Adrenal gland (tissue), 12 donors: ENCODE results near the gene YPEL5. TPM values are rescaled to one million over a fixed set of nuclear protein-coding genes. Genes with fewer than 3 reads are reported as not detected.

Source experiments
- DNase-seq, 7 donors: peaks; one replicate each; pipeline ENCODE4 v3.0.0-alpha.2; 2019 to 2020
- H3K27ac ChIP-seq, 5 donors: fragments of 200-600 bp; sonication (generic) in 4 of 5; 1 replicate in 3 of 5; 2 replicates in 2 of 5; pipeline versions ENCODE4 v1.5.1 to v1.8.0; 2016 to 2020; ENCODE audit warnings: mild to moderate bottlenecking in 1 of 5
- H3K27me3 ChIP-seq: fragments of 200-600 bp; 2 replicates; pipeline ENCODE4 v1.8.0; 2021
- H3K36me3 ChIP-seq, 2 donors: fragments of 200-600 bp; replicated peaks in 1 of 2; 1 replicate in 1 of 2; 2 replicates in 1 of 2; pipeline versions ENCODE4 v1.5.1 to v1.8.0; 2018 to 2022
- H3K4me1 ChIP-seq, 2 donors: fragments of 200-600 bp; replicated peaks in 1 of 2; 1 replicate in 1 of 2; 2 replicates in 1 of 2; pipeline versions ENCODE4 v1.5.1 to v1.8.0; 2018 to 2021
- H3K4me3 ChIP-seq, 4 donors: fragments of 200-600 bp; sonication (generic) in 3 of 4; one replicate each; pipeline ENCODE4 v1.5.1; 2016 to 2018
- H3K9me3 ChIP-seq, 3 donors: fragments of 200-600 bp; sonication (generic) in 1 of 3; replicated peaks in 1 of 3; 1 replicate in 2 of 3; 2 replicates in 1 of 3; pipeline versions ENCODE4 v1.5.1 to v1.8.0; 2016 to 2021
- CTCF ChIP-seq, 6 experiments: fragments of 450-650 bp in 4 of 6; fragments of 200-600 bp in 2 of 6; sonication (generic) in 1 of 6; IDR thresholded peaks; 1 replicate in 5 of 6; 2 replicates in 1 of 6; pipeline versions ENCODE4 v1.5.1 to v1.8.0; 2016 to 2021; ENCODE audit warnings: antibody characterized with exemption in 6 of 6, mild to moderate bottlenecking in 2 of 6, moderate library complexity in 1 of 6
- POLR2A ChIP-seq, 2 donors: fragments of 450-650 bp; IDR thresholded peaks; one replicate each; pipeline ENCODE4 v1.6.1; 2017; ENCODE audit warnings: antibody characterized with exemption in 2 of 2, mild to moderate bottlenecking in 2 of 2, moderate library complexity in 1 of 2
- WGBS, 4 donors: extraction: QIAGEN DNeasy Blood & Tissue Kit in 2 of 4; methylation state at CpG; one replicate each; pipeline versions ENCODE4 v1.1.5 to v1.1.7; 2013 to 2017; 5-methylcytosine and 5-hydroxymethylcytosine counted together
- intact Hi-C, 2 donors: fragments of 100-400 bp; cut with DNase I; formaldehyde crosslinking; loops; one replicate each; pipeline versions ENCODE4 v1.14.1 to v1.15.0; 2022 to 2023
- polyA plus RNA-seq, 3 donors: library from polyadenylated mRNA; stranded (reverse); fragments of 200-250 nt in 2 of 3; fragments of 350-450 nt in 1 of 3; fragmentation: Illumina TruSeq in 1 of 3; extraction: RNeasy Lipid Tissue Mini Kit (QIAGEN cat#74804) in 1 of 3; gene quantifications; one replicate each; pipeline ENCODE4 v1.2.3, GENCODE V29; 2013 to 2014
- total RNA-seq, 9 donors: library from RNA; depleted of rRNA in 4 of 9; stranded (reverse); fragments of >200 nt in 4 of 9; fragments of 120-200 nt in 1 of 9; fragmentation: NEBNext Ultra II Directional in 1 of 9; extraction: Animal tissue kit (Norgen Biotek cat#: 25700) in 1 of 9; gene quantifications; one replicate each; pipeline versions ENCODE4 v1.1.0 to v1.2.4, GENCODE V29; 2013 to 2023
- donor health status: healthy with polysubstance abuse.
- donor health status: Bipolar disorder and iron deficiency.
- donor health status: DM: yes; HTN: yes; CAD: no.
- donor health status: DM: no; HTN: no; CAD: no.
- donor health status: DM: no; HTN: no; CAD: no.
- donor health status: DM: yes; HTN: yes; CAD: no.

YPEL5 gene
- total and polyA plus RNA-seq, 12 donors = 58.5 to 135 (median 84.2) TPM

DNA sequence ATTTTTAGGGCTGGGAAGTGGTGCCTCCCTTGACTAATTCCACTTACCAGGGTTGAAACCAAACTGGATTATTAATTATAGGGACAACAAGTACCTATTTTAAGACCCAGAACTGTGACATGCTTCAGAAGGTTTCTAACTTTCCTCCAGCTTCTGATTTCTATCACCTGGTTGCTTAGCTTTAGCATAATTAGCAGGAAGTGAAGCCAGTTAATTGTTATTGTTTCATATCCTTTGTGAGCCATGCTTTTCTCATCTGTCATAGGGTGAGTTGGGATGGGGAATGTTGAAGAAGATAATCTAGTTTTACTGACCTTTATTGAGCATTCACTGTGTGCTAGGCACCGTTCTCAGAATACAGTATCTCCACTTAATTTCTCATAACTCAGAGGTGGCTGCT is 3.2 kb downstream of the YPEL5 start:
- no peak overlapping the region for H3K4me3 ChIP-seq
- DNase-seq = no peak

GRCh38 chr2:30150786-30151185 is 4.0 kb downstream of the YPEL5 start:
- 80 to 88% (median 86%) methylated on average over 4 of the region's 4 CpGs for WGBS, 4 donors
- Histone ChIP-seq H3K4me3 (no peak overlapping the region), H3K4me1 (peaks cover 14 to 53% of the 10 kb centered on the region in 2 donors), H3K27me3 (no peaks in the 10 kb centered on the region), H3K36me3 (no peaks in the 10 kb centered on the region), H3K9me3 (no peaks in the 10 kb centered on the region), H3K27ac (no peak overlapping the region)
- no peak for TF ChIP-seq CTCF (IDR thresholded peaks at IDR 0.05)
- no peak for TF ChIP-seq POLR2A (IDR thresholded peaks at IDR 0.05)
- intact Hi-C loops = no loop called here
- DNase-seq = no peak

More for the DNA sequence above, 3.2 kb downstream of the YPEL5 start:
- intact Hi-C loops = no loop called here
- Histone ChIP-seq H3K27ac (no peak overlapping the region), H3K9me3 (no peaks in the 10 kb centered on the region), H3K27me3 (no peaks in the 10 kb centered on the region), H3K36me3 (no peaks in the 10 kb centered on the region), H3K4me1 (peaks cover 14 to 48% of the 10 kb centered on the region in 2 donors)
- 62 to 81% (median 72%) methylated on average over 1 of the region's 1 CpG for WGBS, 4 donors
- TF ChIP-seq POLR2A (IDR thresholded peaks at IDR 0.05) (no peak), CTCF (IDR thresholded peaks at IDR 0.05) (no peak)

DNA sequence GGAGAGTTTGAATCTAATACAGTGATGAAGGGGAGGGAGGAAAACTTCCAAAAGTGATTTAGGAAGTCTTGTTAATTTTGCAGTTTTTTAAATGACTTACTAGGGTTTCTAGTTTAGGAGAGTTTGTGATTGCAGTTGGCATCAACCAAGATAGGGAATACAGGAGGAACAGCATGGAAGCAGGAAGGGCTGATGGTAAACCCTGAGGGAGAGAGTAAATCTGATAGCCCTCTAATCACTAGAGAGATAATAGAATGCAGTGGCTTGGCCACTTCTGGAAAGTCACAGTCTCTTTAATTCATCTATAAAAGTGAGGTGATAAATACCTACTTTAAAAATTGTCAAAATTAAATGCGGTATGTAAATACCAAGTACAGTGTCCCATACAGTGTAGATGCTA is 5.6 kb downstream of the YPEL5 start:
- peaks cover 0 to 10% of the 10 kb centered on the region in 2 donors for H3K36me3 ChIP-seq
- 97 to 100% (median 99%) methylated on average over 1 of the region's 1 CpG for WGBS, 4 donors
- H3K9me3 ChIP-seq = no peaks in the 10 kb centered on the region
- H3K4me1 ChIP-seq = peaks cover 14 to 57% of the 10 kb centered on the region in 2 donors
- H3K27ac ChIP-seq = no peak overlapping the region
- no peak overlapping the region for H3K4me3 ChIP-seq
- intact Hi-C loops = no loop called here
- H3K27me3 ChIP-seq = no peaks in the 10 kb centered on the region
- no peak for DNase-seq
- TF ChIP-seq CTCF (IDR thresholded peaks at IDR 0.05) = no peak
- TF ChIP-seq POLR2A (IDR thresholded peaks at IDR 0.05) = no peak

GRCh38 chr2:30155202-30155601 is 8.4 kb downstream of the YPEL5 start:
- TF ChIP-seq CTCF (IDR thresholded peaks at IDR 0.05) (no peak), POLR2A (IDR thresholded peaks at IDR 0.05) (no peak)
- H3K27ac ChIP-seq = no peak overlapping the region
- H3K36me3 ChIP-seq = peaks cover 0 to 38% of the 10 kb centered on the region in 2 donors
- no peak for DNase-seq
- no peaks in the 10 kb centered on the region for H3K27me3 ChIP-seq
- H3K4me1 ChIP-seq = peaks cover 4 to 37% of the 10 kb centered on the region in 2 donors
- H3K9me3 ChIP-seq = no peaks in the 10 kb centered on the region
- no peak overlapping the region for H3K4me3 ChIP-seq
- intact Hi-C loops = no loop called here
- 82 to 90% (median 87%) methylated on average over 2 of the region's 2 CpGs for WGBS, 4 donors
